Loucy (cell line): ENCODE results near the gene LRRK1.

Experiments
- EZH2phosphoT487 ChIP-seq: fragments of 200-600 bp; IDR thresholded peaks from 2 replicates; pipeline ENCODE4 v1.6.1; 2018; ENCODE audit warnings: antibody characterized with exemption, mild to moderate bottlenecking, moderate library complexity, borderline replicate concordance
- TF ChIP-seq, protein P1 (sequence below): fragments of 200-600 bp; sonication (generic); conservative IDR thresholded peaks from 2 replicates; pipeline ENCODE4 v1.5.1; 2014; ENCODE audit warnings: mild to moderate bottlenecking, antibody characterized with exemption, low read length

DNA sequence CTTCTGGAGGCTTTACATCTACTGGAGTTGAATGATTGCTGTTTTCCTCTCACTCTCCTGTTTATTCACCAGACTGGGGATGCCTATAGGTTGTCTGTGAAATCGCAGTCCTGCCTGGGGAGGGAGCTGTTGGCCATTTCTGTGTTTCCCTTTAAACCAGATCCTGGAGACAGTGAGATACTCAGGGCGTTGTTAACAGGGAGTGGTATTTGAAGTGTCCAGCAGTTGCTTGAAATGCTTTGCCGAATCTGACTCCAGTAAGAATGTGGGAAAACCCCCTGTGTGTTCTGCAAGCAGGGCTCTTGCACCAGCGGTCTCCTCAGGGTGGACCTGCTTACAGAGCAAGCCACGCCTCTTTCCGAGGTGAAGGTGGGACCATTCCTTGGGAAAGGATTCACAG, 4.3 kb upstream of the LRRK1 start:
- TF ChIP-seq, protein P1, sequence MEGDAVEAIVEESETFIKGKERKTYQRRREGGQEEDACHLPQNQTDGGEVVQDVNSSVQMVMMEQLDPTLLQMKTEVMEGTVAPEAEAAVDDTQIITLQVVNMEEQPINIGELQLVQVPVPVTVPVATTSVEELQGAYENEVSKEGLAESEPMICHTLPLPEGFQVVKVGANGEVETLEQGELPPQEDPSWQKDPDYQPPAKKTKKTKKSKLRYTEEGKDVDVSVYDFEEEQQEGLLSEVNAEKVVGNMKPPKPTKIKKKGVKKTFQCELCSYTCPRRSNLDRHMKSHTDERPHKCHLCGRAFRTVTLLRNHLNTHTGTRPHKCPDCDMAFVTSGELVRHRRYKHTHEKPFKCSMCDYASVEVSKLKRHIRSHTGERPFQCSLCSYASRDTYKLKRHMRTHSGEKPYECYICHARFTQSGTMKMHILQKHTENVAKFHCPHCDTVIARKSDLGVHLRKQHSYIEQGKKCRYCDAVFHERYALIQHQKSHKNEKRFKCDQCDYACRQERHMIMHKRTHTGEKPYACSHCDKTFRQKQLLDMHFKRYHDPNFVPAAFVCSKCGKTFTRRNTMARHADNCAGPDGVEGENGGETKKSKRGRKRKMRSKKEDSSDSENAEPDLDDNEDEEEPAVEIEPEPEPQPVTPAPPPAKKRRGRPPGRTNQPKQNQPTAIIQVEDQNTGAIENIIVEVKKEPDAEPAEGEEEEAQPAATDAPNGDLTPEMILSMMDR, result peak; percentile 30; the same call in 1 of the 2 replicates
- TF ChIP-seq EZH2phosphoT487, result no peak
